Body of pancreas (tissue), 4 donors: ENCODE data around the gene ZNF519. TPM values are rescaled to one million over a fixed set of nuclear protein-coding genes. Genes with fewer than 3 reads are reported as not detected.
"Not testable (repeated sequence)": the region's sequence is repeated elsewhere in the genome, so short reads cannot be mapped to it uniquely, and the experiment has no call there.

Source experiments
- ATAC-seq: fragments of 150-250 bp; one replicate; pipeline ENCODE4 v1.9.1; 2016
- DNase-seq, 4 donors: peaks; one replicate each; pipeline ENCODE4 v3.0.0-alpha.2; 2019
- H3K27ac ChIP-seq, 4 donors: fragments of 200-600 bp; sonication (generic); 1 replicate in 3 of 4; 2 replicates in 1 of 4; pipeline versions ENCODE4 v1.5.1 to v1.6.1; 2016 to 2019; ENCODE audit warnings: mild to moderate bottlenecking in 1 of 4, mixed read lengths in 1 of 4, moderate library complexity in 1 of 4
- H3K27me3 ChIP-seq, 2 donors: fragments of 200-600 bp; sonication (generic); one replicate each; pipeline ENCODE4 v1.6.0; 2016; ENCODE audit warnings: mild to moderate bottlenecking in 1 of 2
- H3K36me3 ChIP-seq, 2 donors: fragments of 200-600 bp; sonication (generic); replicated peaks in 1 of 2; 2 replicates each; pipeline ENCODE4 v1.5.1; 2016; ENCODE audit warnings: low read depth in 2 of 2; ENCODE audit not compliant: insufficient read depth in 1 of 2
- H3K4me1 ChIP-seq: fragments of 200-600 bp; sonication (generic); one replicate; pipeline ENCODE4 v1.6.0; 2016
- H3K4me3 ChIP-seq, 2 donors: fragments of 200-600 bp; sonication (generic); 1 replicate in 1 of 2; 2 replicates in 1 of 2; pipeline ENCODE4 v1.5.1; 2016 to 2019
- H3K9me3 ChIP-seq, 3 donors: fragments of 200-600 bp; sonication (generic); 1 replicate in 2 of 3; 2 replicates in 1 of 3; pipeline ENCODE4 v1.5.1; 2016
- CTCF ChIP-seq, 7 experiments: fragments of 450-650 bp in 4 of 7; fragments of 200-600 bp in 3 of 7; sonication (generic) in 3 of 7; IDR thresholded peaks; one replicate each; pipeline ENCODE4 v1.5.1; 2016 to 2019; ENCODE audit warnings: antibody characterized with exemption in 7 of 7
- POLR2A ChIP-seq, 3 donors: fragments of 450-650 bp; IDR thresholded peaks; one replicate each; pipeline ENCODE4 v1.6.1; 2016; ENCODE audit warnings: antibody characterized with exemption in 3 of 3, mild to moderate bottlenecking in 2 of 3
- WGBS, 2 donors: methylation state at CpG; one replicate each; pipeline ENCODE4 v1.1.5; 2017; 5-methylcytosine and 5-hydroxymethylcytosine counted together
- intact Hi-C: fragments of 100-400 bp; cut with DNase I; formaldehyde crosslinking; loops from one replicate; pipeline ENCODE4 v1.15.1; 2023
- total RNA-seq, 2 donors: library from RNA; depleted of rRNA; stranded (reverse); fragments of >200 nt; gene quantifications; one replicate each; pipeline ENCODE4 v1.1.0, GENCODE V29; 2016

The ZNF519 gene
- 10 to 100 TPM in 1 of 2 donors, 1 to 10 TPM in 1; 3.9 to 14.5 TPM for total RNA-seq

GRCh38 chr18:14132271-14132700 is at the start of gene ZNF519:
TSS of gene ZNF519 (minus strand) at chr18:14132435. CDS start at chr18:14132277, 158 bp downstream.
- WGBS, 2 donors = 0% methylated on average over 7 to 20 of the region's 20 CpGs
- Histone ChIP-seq H3K4me3 (peak within 1 kb of the TSS in 1 of 2 donors; percentile 54), H3K27ac (peak within 1 kb of the TSS in 3 of 4 donors; percentile 35 to 62 (median 53))
- ATAC-seq (peak; percentile 100), DNase-seq (peak; percentile 88 to 95 (median 90))
- H3K9me3 ChIP-seq, H3K4me1 ChIP-seq, intact Hi-C loops, H3K27me3 ChIP-seq, H3K36me3 ChIP-seq: not testable (repeated sequence)
- TF ChIP-seq POLR2A (IDR thresholded peaks at IDR 0.05) = peak in 2 of 3 donors; percentile 34 to 36

DNA sequence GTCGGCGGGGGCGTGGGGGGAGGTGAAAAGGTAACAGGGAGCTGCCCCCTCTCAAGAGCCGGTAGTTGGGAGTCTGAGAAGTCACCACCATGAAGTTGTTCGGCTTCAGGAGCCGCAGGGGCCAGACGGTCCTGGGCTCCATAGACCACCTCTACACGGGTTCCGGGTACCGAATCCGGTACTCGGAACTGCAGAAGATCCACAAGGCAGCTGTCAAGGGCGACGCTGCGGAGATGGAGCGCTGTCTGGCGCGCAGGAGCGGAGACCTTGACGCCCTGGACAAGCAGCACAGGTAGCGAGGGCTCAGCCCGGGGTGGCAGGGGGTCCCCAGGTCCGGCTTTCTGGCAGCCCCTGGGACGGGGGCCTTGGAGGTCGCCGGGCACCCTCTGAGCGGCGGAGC is 47.1 kb upstream of the ZNF519 start:
- intact Hi-C loops = no loop called here
- Histone ChIP-seq H3K9me3 (no peaks in the 10 kb centered on the region), H3K4me1 (no peaks in the 10 kb centered on the region), H3K27ac (peak overlapping the region in 2 of 4 donors; percentile 10 to 54), H3K27me3 (no peaks in the 10 kb centered on the region), H3K4me3 (peak overlapping the region; percentile 59 to 70), H3K36me3 (no peaks in the 10 kb centered on the region)
- no peak for ATAC-seq
- peak in 1 of 4 donors; percentile 12 for DNase-seq
- no peak for TF ChIP-seq CTCF (IDR thresholded peaks at IDR 0.05)
- 10 to 22% methylated on average over 3 to 26 of the region's 28 CpGs for WGBS, 2 donors

DNA sequence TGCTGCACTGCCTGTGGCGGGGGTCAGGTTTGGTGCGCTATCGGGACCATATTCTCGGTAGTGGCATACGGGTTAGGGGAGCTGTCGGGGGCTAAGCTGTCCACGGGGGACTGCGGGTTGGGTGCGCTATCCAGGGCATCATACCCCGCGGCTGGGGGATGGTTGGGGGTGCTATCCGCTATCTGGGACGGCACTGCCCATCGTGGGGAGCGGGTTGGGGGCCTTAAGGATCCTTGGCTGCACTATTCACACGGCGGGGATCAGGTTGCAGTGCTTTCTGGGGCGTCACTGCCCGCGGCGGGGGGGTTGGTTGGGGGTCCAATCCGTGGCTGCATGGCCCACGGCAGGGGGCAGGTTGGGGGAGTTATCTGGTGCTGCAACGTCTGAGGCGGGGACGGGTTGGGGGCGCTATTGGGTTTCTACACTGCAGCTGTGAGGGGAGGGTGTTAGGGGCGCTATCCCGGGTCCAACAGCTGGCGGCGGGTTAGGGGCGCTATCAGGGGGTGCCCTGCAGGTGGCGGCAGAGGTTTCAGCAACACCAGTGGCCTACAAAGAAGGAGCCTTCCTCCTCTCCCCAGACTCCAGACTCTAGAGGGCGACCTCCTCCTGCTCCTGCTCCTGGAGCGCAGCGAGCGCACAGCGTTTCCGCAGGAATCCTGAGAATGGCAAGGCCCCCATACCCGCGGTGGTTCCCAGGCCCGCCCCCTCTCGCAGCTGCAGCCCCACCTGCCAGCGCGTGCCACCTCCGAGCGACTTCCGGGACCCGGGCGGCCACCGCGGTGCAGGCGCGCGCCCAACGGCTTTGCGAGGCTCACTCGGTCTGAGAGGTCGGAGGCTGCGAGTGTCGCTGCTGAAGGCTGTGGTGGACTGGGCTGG is 46.3 kb upstream of the ZNF519 start:
- peak; percentile 99 for ATAC-seq
- H3K27ac ChIP-seq = peak overlapping the region in 2 of 4 donors; percentile 10 to 54
- WGBS, 2 donors = 18 to 51% methylated on average over 20 to 59 of the region's 61 CpGs

DNA sequence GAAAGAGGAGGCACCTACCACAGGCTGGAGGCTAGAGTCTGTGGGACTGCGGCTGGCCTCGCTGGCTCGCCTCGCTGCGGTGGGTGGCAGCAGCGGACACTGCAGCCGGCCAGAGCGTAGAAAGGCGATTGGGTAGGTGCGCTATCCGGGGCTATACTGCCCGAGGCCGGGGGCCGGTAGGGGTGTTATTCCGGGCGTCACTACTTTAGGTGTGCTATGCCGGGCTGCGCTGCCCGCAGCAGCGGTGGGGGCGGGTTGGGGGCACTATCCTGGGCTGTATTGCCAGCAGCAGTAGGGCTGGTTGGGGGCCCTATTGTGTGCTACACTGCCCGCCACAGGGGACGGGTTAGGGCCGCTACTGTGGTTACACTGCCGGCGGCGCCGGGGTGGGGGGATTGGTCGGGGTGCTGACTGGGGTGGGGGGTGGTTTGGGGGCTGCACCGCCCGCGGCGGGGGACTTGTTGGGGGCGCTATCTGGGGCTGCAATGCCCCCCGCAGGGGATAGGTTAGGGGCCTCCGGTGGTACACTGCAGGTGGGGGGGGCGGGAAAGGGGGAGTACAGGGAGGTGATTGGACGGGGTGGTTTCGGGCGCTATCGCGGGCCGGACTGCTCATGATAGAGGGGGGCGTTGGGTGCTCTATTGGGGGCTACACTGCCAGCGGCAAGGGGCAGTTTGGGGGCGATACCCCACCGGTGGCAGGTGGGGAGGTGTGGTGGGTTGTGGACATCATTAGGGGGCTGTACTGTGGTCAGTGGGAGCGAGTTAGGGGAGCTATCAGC is 45.5 kb upstream of the ZNF519 start:
- H3K27ac ChIP-seq, H3K4me3 ChIP-seq, ATAC-seq, H3K4me1 ChIP-seq, H3K27me3 ChIP-seq, H3K9me3 ChIP-seq, H3K36me3 ChIP-seq, intact Hi-C loops: not testable (repeated sequence)
- WGBS, 2 donors = 92 to 97% methylated on average over 6 to 15 of the region's 48 CpGs
- DNase-seq = peak in 1 of 4 donors; percentile 10

More for the DNA sequence above, 46.3 kb upstream of the ZNF519 start:
- H3K4me1 ChIP-seq, H3K9me3 ChIP-seq, H3K27me3 ChIP-seq, intact Hi-C loops, H3K36me3 ChIP-seq: not testable (repeated sequence)
- peak; percentile 53 to 90 (median 76) for TF ChIP-seq CTCF (IDR thresholded peaks at IDR 0.05)
- TF ChIP-seq POLR2A (IDR thresholded peaks at IDR 0.05) = peak in 2 of 3 donors; percentile 56 to 64
- DNase-seq = peak; percentile 82 to 91 (median 88)
- peak overlapping the region; percentile 59 to 70 for H3K4me3 ChIP-seq

DNA sequence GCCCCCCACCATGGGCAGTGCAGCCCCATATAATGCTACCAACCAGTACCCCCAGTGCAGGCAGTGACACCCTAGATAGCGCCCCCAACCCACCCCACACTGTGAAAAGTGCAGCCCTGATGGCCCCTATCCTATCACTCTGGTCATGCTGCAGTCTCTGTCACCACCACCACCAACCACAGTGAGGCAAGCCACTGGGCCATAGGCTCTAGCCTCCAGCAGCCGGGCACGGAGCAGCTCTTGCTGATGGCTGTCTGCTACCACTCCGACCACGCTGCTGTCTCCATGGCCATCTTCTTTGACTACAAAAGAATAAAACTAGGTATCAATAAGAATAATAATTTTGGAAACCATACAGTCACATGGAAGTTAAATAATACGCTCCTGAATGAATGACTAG is 43.2 kb upstream of the ZNF519 start:
- H3K27ac ChIP-seq, intact Hi-C loops, H3K4me3 ChIP-seq, H3K27me3 ChIP-seq, ATAC-seq, DNase-seq, H3K4me1 ChIP-seq, H3K9me3 ChIP-seq, H3K36me3 ChIP-seq: not testable (repeated sequence)
- WGBS, 2 donors = 68 to 70% methylated on average over 6 of the region's 6 CpGs

- Histone ChIP-seq H3K9me3 (no peaks in the 10 kb centered on the region), H3K27me3 (no peaks in the 10 kb centered on the region), H3K36me3 (no peaks in the 10 kb centered on the region), H3K4me3 (no peak overlapping the region), H3K4me1 (no peaks in the 10 kb centered on the region), H3K27ac (no peak overlapping the region)
- WGBS, 2 donors = 40 to 79% methylated on average over 1 to 5 of the region's 5 CpGs
- TF ChIP-seq CTCF (IDR thresholded peaks at IDR 0.05) (no peak), POLR2A (IDR thresholded peaks at IDR 0.05) (no peak)
- no peak for ATAC-seq
- intact Hi-C loops = no loop called here
- peak in 1 of 4 donors; percentile 5 for DNase-seq
Observed at GRCh38 chr18:14174706-14175085, 42.5 kb upstream of the ZNF519 start.

GRCh38 chr18:14174002-14174705 is 41.9 kb upstream of the ZNF519 start:
- 67 to 87% methylated on average over 1 to 7 of the region's 7 CpGs for WGBS, 2 donors
- H3K9me3 ChIP-seq, intact Hi-C loops, H3K27ac ChIP-seq, DNase-seq, H3K36me3 ChIP-seq, H3K27me3 ChIP-seq, H3K4me3 ChIP-seq, ATAC-seq, H3K4me1 ChIP-seq: not testable (repeated sequence)
